HG02763 (cell line): ENCODE data around the gene DDX10.
"Not testable (repeated sequence)": the region's sequence is repeated elsewhere in the genome, so short reads cannot be mapped to it uniquely, and the experiment has no call there.

Source experiments
- ATAC-seq: cut with Tn5 transposase; IDR thresholded peaks from one replicate; pipeline ENCODE4 v1.9.1; 2021; ENCODE audit warnings: mild to moderate bottlenecking, moderate library complexity; ENCODE audit not compliant: unreplicated experiment

DDX10 gene

DNA sequence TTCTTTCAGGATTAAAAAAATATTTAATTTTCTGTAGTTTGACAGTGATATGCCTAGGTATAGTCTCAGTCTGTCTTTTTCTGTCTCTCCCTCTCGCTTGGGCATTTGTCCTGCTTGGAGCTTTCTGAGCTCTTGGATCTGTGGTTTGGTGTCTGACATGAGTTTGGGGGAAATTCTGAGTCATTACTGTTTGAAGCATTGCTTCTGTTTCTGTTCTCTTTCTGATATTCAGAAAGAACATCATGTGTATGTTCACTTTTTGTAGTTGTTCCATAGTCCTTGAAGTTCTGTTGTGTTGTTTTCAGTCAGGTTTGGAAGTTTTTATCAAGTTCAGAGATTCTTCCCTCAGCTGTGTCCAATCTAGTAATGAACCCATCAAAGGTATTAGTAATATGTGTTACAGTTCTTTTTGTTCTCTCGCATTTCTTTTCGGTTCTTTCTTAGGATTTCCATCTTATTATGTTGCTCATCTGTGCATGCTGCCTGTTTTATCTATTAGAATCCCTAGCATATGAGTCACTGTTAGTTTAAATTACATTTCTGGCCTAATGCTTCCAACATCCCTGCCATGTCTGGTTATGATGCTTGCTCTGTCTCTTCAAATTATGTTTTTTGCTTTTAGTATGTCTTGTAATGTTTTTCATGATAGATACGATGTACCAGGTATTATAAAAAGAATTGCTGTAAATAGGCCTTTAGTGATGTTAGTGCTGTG lies 48.4 kb downstream of the DDX10 start:
- no peak for ATAC-seq

DNA sequence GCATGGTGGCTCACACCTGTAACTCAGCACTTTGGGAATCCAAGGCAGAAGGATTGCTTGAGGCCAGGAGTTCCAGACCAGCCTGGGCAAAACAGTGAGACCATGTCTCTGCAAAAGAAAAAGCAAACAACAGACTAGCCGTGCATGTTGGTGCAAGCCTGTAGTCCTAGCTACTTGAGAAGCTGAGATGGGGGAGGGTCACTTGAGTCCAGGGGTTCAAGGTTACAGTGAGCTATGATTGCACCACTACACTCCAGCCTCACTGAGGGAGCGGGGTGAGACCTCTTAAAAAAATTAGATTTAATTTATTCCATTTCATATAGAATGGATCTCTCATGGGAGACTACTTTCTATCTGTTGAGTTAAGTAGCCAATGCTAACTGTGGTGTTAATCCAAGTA lies 50.4 kb downstream of the DDX10 start:
- no peak for ATAC-seq

DNA sequence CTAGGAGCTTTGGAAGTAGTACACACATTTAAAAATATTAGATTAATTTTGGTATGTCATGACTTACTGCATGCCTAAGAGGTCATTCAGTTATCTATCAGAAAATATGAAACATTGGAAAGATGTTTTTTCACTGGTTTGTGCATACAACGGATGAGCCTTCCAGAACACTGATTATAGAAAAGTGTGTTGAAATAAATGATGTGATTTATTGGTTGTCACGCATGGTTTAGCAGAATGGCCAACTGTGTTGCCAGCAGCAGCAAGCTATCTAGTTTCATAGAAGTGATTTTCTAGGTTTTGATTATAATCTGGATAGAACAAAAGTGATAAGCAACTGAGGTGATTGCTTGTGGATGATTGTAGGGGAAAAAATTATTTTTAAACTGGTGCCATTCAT lies 53.6 kb downstream of the DDX10 start:
- ATAC-seq: no peak

DNA sequence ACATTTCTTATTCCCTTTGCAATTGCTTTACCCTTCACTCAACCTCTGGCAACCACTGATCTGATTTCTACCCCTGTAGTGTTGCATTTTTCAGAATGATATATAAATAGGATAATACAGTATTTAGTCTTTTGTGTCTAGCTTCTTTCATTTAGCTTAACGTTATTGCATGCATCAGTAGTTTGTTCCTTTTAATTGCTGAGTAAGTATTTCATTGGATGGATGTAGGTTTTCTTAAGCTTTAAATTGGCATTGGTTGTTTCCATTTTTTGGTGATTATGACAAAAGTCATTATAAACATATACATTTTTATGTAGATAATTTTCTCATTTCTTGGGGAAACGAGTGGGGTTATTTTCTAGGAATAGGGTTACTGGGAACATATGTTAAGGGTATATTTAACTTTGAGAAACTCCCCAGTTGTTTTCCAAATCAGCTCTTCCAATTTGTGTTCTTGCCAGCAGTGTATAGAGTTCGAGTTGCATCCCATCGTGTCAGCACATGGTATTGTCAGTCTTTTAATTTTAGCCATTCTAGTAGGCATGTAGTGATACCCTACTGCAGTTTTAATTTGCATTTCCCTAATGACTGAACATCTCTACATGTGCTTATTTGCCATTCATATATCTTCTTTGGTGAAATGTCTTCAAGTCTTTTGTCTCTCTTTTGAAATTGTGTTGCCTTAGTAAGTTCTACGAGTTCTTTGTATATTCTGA lies 60.3 kb downstream of the DDX10 start:
- no peak for ATAC-seq

DNA sequence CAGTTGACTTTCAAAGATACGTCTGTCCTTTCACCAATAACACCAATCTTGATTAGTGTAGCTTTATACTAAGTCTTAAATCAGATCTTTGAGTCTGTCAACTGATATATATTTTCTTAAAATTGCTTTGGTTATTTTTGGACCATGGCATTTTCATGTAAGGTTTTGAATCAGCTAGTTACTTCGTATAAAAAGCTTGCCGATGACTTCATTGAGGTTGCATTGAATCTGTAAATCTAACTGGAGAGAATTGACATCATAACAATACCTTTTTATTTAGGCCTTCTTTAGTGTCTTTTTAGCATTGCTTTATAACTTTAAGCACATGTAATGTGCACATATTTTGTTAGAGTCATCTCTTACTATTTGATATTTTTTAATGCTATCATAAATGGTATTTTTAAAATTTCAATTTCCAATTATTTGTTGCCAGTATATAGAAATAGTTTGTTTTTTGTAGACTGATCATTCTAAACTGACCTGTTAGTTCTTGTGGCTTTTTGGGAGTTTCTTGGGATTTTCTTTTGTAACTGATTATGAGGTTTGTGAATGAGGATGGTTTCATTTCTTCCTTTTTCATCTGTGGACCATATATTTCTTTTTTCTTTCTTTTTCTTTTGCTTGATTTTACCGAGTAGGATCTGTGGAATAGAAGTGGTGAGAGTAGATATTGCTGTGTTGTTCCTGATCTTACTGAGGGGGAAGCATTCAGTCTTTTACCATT lies 61.4 kb downstream of the DDX10 start:
- no peak for ATAC-seq

DNA sequence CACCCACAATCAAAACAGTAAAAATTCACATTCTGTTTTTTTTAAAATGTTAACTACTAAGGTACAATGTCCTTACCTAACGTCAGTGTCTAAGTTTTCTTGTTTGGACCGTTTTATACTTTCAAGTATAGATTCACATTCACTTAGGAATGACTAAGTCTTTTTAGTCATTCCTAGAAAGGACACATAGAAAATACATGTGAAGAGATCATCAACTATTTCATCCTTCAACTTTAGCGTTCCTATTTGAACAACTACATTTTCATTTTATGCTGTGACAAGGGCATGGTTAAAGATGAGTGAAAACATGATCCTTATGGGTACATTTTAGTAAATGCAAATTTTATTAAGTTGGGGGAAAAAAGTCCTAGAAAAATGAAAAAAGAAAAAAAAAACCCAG lies 62.8 kb downstream of the DDX10 start:
- peak; percentile 46 for ATAC-seq

DNA sequence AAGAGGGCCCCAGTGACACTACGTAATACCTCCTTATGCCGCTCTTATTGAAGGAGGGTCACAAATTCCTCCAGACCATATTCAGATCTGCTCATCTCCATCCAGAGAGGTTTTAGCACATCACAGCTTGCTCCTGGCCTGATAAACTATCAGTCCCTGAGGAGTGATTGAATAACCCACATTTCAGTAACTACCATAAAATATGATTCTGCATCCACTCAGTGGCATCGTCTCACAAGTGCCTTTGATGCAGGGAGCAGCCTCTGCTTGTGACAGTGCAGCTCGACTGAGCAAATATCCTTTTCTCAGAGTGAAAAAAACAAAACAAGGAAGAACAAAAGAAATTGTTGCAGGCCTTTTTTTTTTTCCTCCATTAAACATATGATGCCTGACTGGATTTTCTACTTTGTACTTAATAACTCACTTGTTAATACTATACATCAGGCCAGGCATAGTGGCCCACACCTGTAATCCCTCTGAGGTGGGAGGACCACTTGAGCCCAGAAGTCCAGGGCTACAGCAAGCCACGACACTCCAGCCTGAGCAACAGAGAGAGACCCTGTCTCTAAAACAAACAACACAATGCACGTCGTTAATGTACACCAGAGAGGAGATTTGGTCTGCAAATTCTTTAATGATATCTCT lies 64.5 kb downstream of the DDX10 start:
- no peak for ATAC-seq

DNA sequence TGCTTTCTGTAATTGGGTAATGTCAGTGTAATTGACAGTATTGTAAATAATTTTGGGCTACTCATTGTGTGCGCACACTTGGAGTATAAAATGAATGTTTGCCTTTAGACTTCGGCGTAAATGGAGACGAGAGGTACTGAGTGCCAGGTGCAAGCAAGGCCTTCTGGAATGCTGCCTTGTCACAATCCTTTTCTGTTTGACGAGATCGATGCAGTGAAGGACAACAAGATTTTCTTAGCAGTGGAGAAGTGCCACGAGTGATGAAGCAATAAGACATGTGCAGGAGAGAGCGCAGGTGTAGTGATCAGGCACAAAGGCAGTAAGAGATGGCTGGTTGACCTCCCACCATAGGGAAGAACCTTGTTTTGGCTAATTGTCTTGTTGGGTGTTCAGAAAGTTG lies 67.5 kb downstream of the DDX10 start:
- no peak for ATAC-seq

DNA sequence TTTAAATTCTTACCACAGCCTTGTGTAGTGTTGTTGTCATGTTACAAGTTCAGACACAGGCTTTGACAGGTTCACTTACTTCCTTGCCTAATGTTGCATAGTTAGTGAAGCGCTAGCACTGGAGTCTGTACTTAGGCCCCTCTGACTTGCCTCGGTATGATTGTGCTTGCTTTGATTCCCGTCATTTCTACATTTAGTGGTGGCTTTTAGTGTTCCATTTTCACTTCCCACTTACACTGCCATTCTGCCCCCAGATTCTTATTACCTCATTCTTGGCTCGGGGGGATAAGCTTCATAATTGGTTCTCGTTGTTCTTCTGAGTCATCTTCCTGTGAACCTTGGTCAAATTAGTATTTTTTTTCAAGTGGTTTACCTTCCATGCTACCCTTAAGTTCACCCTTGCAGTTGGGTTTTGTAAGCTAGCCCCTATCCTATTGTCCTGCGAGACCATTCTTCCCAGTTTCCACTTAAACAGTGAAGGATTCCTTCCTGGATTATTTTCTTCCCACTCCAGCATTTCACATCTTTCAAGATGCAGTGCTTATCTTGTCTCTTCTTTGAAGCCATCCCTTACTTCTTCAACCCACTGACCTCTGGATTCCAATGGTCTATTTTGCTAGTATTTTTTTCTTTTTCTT lies 68.7 kb downstream of the DDX10 start:
- ATAC-seq: peak; percentile 88

DNA sequence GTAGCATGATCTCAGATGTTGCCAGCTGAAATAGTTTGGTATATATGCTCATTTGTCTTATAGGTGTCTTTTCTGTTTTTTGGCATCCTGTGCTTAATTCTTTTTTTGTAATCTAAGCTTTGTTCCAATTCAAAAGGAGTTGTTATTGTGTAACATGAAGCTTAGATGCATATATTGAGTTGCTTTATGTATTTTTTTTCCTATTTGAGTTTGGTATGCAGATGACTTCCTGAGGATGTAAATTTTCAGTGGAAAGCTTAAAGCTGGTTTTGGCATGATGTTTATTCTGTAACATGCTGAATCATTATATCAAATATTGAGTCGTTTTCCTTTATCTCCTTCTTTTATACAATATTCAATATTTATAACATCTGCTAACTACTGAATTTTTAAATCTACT lies 69.4 kb downstream of the DDX10 start:
- no peak for ATAC-seq

DNA sequence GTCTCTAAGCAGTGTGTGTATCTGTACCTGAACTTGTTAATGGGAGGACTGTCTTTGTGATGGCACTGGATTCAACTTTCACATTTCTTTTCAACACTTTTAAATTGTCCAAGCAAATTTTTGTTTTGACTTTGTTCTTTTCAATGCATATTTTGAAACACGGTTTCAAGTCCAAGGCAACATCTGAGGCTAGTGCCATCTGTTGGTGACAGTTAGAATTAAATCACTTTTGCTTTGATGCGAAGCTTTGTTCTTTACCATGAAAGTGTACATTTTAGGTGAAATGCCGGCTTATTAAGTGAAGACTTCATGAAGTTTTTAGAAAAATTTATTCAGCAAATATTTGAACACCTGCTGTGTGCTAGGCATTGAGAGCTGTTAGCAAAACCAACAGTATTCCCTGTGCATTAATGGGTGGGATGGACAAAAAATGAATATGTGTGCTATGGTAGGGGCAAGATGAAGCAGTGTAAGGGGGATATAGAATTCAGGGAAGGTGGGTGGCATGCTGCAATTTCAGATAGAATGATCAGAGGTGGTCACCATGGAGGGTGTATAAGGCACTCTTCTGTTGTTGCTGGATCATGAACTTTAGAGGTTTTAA lies 70.2 kb downstream of the DDX10 start:
- no peak for ATAC-seq

DNA sequence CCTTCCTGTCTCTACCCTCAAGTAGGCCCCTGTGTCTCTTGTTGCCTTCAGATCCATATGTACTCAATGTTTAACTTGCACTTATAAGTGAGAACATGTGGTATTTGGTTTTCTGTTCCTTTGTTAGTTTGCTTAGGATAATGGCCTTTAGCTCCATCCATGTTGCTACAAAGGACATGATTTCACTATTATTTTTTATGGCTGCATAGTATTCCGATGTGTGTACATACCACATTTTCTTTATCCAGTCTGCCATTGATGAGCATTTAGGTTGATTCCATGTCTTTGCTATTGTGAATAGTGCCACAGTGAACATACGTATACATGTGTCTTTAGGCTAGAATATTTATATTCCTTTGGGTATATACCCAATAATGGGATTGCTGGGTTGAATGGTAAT lies 75.3 kb downstream of the DDX10 start:
- ATAC-seq: not testable (repeated sequence)

DNA sequence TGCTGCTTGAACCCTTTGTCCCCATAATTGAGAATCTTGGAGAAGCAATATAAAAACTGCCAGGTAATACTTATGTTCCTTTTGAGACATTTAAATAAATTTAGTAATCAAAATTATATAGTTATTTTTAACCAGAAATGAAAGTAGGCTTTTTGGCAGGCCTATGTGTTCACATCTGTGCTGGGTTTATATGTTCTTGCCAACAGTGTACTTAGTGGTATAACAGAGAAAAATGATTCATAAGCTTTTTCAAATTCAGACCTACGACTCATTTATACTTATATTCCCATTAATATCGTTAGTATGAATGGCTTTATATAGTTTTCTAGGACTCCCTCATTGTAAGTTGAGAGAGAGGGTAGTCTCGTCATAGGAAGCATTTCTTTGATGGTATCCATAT lies 79.0 kb downstream of the DDX10 start:
- no peak for ATAC-seq

DNA sequence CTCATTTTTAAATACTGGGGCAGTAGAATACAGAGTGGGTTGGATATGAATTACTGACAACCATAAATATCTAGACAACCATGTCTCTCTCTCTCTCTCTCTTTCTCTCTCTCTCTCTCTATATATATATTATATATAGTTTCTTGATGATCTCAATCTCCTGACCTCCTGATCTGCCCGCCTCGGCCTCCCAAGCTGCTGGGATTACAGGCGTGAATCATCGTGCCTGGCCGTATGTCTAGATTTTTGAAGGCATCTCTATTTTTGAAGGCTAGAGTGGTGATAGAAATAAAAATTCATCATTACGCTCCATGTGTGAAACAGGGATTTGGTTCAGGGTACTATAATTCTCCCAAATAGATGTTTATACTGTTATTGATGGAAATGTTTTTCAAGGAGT lies 84.1 kb downstream of the DDX10 start:
- no peak for ATAC-seq

DNA sequence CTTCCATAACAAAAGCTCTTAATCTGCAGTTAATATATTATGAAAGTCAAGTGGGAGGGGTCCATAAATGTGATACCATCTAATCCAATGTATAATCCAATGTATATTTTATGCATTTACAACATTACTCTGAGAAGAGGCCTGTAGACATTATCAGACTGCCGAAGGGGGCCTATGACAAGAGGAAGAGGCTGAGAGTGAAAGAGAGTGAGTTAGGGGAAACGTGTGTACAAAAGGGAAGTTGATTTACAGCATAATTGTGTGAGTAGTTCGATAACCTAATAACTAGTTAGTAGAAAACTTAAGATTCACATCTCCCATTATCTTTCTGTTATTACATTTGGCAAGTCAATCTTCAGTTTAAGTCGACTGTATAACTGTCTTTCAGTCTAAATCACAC lies 86.6 kb downstream of the DDX10 start:
- no peak for ATAC-seq

DNA sequence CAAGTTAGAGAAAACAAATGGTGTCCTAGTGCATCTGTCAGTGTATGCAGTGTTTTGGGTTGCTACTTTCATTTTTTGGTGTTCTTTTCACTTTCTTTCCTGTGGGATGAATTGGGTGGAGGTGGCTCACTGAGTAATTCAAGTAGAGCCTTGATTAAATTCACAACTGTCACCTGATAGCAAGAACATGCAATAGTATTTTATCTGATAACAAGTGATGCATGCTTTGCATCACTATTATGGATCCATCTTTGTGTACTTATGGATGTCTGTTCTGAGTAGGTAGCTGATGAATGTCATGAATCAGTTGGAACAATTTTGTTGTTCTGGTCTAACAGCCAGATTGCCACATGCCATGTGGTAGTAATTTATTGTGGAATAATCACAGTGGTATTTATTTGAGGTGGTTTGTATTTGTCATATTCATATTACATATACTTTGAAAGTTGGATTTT lies 87.5 kb downstream of the DDX10 start:
- no peak for ATAC-seq

DNA sequence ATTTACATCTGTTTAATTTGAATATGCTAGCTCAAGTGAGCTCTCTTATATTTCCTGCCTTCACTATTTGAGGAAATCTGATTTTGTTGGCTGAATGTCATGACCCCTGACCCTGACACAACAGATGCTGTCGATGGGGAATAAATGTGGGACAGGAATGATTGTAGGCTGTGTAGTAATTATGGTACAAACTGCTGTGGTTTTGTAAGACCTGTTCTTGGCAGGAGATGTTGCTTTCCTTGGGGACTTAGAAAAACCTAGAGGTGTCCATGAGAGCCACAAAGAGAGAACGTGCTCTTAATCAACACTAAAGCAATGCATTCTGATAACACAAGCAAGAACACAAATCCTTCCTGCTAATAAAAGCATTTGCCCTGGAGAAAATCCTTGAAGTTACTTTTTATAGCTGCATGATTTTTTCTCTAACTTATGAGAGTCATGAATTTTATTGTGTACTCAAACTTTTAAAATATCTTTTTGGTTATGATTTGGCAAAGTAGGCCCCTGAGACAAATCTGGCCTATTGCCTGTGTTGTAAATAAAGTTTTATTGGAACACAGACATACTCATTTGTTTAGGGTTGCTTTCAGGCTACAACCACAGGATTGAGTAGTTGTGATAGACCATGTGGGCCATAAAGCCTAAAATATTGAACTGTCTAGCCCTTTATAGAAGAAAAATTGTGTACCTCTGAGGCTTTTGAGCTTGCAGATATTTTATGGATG lies 90.2 kb downstream of the DDX10 start:
- no peak for ATAC-seq

DNA sequence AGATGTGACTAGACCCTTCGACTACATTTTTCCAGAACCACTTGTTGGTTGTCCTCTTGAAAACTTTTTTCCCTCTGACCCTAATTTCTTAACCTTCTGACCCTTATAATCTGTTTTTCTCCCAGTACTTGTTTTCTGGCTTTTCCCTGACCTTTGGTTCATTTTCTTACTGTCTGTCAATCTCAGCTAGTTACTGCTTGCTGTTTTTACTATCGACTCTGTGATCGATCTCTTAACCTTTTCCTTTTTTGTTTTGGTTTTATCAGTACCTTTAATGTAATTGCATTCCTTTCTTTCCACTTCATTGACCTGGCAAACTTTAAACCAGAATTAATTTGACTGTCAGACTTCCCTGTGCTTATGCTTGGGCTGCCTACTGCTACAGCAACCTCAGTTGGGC lies 92.8 kb downstream of the DDX10 start:
- ATAC-seq: no peak

DNA sequence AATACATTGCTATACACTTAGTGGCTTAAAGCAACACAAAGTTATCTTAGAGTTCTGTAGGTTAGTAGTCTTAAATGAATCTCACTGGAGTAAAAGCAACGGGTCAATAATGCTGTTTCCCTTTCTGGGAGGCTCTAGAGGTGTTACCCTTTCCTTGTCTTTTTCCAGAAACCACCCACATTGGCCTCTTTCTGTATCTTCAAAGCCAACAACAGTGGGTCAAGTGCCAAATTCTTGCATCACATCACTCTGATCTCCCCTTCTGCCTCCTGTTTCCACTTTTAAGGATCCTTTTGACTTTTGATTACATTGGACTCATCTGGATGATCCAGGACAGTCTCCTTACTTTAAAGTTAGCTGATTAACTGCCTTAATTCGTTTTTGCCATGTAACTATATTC lies 93.6 kb downstream of the DDX10 start:
- no peak for ATAC-seq

DNA sequence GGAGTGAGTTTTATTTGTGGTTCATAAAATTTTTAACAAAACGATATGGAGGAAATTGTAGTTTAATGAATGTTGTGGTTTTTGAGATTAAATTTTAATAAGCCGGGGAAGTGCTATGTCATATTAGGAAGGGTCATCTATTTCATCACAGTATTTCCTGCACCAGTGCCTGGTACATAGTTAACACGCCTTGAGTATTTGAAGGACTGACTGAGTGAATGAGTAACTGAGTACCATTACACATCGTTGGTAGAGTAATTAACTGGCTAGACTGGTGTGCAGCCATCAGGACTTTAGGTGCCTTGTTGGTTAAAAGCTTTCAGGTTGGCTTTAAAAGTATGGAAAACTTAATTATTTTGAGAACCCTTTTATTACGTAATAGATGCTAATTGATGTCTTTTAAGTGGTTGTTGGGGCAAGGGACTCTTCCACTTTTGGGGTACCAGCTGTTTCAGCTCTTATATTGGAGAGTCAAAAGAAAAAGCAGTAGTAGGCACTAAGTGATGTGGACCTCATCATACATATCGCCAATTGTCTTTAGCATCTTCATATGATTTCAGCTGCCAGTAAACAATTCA lies 101.8 kb downstream of the DDX10 start:
- no peak for ATAC-seq
